ENCODE measurements around the gene ZNF787.

GRCh38 chr19:56111601-56112312 lies 9.3 kb downstream of the ZNF787 start:
- no peak for TF ChIP-seq PATZ1 (CRISPR knock-in tag; IDR thresholded peaks at IDR 0.05; ENCODE audit: borderline replicate concordance)
- no peak for TF ChIP-seq ESRRG (CRISPR knock-in tag; IDR thresholded peaks at IDR 0.05)
- no peak for TF ChIP-seq ZC3H10 (CRISPR knock-in tag; IDR thresholded peaks at IDR 0.05)
- no peak for TF ChIP-seq ZFP3 (CRISPR knock-in tag; IDR thresholded peaks at IDR 0.05)
- TF ChIP-seq, protein P1, sequence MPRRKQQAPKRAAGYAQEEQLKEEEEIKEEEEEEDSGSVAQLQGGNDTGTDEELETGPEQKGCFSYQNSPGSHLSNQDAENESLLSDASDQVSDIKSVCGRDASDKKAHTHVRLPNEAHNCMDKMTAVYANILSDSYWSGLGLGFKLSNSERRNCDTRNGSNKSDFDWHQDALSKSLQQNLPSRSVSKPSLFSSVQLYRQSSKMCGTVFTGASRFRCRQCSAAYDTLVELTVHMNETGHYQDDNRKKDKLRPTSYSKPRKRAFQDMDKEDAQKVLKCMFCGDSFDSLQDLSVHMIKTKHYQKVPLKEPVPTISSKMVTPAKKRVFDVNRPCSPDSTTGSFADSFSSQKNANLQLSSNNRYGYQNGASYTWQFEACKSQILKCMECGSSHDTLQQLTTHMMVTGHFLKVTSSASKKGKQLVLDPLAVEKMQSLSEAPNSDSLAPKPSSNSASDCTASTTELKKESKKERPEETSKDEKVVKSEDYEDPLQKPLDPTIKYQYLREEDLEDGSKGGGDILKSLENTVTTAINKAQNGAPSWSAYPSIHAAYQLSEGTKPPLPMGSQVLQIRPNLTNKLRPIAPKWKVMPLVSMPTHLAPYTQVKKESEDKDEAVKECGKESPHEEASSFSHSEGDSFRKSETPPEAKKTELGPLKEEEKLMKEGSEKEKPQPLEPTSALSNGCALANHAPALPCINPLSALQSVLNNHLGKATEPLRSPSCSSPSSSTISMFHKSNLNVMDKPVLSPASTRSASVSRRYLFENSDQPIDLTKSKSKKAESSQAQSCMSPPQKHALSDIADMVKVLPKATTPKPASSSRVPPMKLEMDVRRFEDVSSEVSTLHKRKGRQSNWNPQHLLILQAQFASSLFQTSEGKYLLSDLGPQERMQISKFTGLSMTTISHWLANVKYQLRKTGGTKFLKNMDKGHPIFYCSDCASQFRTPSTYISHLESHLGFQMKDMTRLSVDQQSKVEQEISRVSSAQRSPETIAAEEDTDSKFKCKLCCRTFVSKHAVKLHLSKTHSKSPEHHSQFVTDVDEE (CRISPR knock-in tag; IDR thresholded peaks at IDR 0.05): no peak

All from SK-N-SH treated with all-trans-retinoic acid at 6 μM for 48 hours (cell line).